ENCODE data around the gene EVX1. TPM values are rescaled to one million over a fixed set of nuclear protein-coding genes. Genes with fewer than 3 reads are reported as not detected.

Gene EVX1
- total RNA-seq, 4 donors from 2014 or later = not detected

DNA sequence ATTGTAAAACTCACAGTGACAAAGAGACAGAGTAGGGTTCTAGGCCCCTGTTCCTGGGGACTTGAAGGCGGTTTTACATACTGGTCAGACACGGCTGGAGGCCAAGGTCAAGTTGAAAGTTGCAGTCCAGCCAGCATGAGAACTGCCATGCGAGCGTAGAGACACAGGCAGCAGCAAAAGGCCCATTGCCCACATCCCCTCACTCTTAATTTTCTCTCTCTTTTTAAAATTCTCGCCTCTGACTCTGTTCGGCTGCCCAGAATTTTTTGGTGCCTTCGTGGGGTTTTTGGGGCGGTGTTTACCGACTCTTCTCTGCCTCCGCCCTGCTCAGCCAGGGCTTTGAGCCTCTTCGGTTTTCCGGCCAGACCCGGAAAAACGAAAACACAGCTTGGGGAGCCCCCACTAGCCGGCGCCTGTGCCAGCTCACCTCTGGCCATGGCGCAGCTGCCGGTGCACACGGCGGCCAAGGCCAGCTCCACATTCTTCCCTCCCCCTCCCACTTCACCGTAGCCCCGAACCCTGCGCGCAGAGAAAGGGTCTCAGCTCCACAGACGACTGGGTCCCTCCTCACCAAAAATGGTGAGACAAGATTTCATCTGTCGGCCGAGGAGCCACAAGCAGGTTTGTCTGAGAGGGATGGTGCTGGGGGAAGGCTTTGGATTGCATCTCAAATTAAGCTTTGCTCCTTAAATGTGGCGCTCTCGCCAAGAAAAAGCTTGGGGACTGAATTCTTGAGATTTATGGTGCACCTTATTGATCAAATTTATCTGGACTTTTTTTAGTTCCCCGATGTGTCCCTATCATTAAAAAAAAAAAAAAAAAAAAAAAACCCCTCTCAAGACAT is 40.4 kb upstream of the EVX1 start:
- Histone ChIP-seq H3K27ac (no peak overlapping the region), H3K9me3 (no peaks in the 10 kb centered on the region), H3K4me3 (no peak overlapping the region), H3K36me3 (no peaks in the 10 kb centered on the region), H3K27me3 (peaks cover 52 to 74% (median 67%) of the 10 kb centered on the region in 3 donors), H3K4me1 (peaks cover 16 to 24% of the 10 kb centered on the region in 2 donors)
- DNase-seq = no peak
- in situ Hi-C loops (cut with MboI; ENCODE audit: low sequenced_read_pairs in 4 of 4) (loop anchor here (10.0 to 25.0 kb wide), 6 partner anchors 360 to 813 kb away; no protein-coding TSS in a partner anchor), intact Hi-C loops (cut with DNase I; ENCODE audit: low total_unique reads) (no loop called here)
- TF ChIP-seq, protein P1, sequence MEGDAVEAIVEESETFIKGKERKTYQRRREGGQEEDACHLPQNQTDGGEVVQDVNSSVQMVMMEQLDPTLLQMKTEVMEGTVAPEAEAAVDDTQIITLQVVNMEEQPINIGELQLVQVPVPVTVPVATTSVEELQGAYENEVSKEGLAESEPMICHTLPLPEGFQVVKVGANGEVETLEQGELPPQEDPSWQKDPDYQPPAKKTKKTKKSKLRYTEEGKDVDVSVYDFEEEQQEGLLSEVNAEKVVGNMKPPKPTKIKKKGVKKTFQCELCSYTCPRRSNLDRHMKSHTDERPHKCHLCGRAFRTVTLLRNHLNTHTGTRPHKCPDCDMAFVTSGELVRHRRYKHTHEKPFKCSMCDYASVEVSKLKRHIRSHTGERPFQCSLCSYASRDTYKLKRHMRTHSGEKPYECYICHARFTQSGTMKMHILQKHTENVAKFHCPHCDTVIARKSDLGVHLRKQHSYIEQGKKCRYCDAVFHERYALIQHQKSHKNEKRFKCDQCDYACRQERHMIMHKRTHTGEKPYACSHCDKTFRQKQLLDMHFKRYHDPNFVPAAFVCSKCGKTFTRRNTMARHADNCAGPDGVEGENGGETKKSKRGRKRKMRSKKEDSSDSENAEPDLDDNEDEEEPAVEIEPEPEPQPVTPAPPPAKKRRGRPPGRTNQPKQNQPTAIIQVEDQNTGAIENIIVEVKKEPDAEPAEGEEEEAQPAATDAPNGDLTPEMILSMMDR (IDR thresholded peaks at IDR 0.05 in 4 of 5, conservative IDR thresholded peaks at IDR 0.05 in 1 of 5) = no peak
- TF ChIP-seq POLR2A (IDR thresholded peaks at IDR 0.05) = no peak
- no peak for ATAC-seq

DNA sequence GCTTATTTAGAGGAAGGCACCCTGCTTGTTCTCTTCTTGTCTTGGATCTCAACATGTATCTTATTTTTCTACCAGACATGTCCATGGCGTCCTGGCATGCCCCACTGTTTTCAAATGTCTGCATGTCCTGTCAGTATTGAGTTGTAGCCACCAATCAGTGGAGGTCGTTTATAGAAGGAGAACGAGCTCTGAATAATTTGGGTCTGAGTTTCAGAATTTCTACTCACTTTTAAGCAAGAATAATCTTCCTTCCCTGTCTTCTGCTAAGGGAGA is 39.8 kb upstream of the EVX1 start:
- DNase-seq = no peak
- Histone ChIP-seq H3K4me1 (peaks cover 16 to 18% of the 10 kb centered on the region in 2 donors), H3K36me3 (no peaks in the 10 kb centered on the region), H3K27ac (no peak overlapping the region), H3K27me3 (peaks cover 52 to 68% (median 63%) of the 10 kb centered on the region in 3 donors), H3K9me3 (no peaks in the 10 kb centered on the region), H3K4me3 (no peak overlapping the region)
- TF ChIP-seq, protein P1 (IDR thresholded peaks at IDR 0.05 in 4 of 5, conservative IDR thresholded peaks at IDR 0.05 in 1 of 5) = no peak
- TF ChIP-seq POLR2A (IDR thresholded peaks at IDR 0.05) = no peak
- in situ Hi-C loops (cut with MboI; ENCODE audit: low sequenced_read_pairs in 4 of 4) (loop anchor here (10.0 to 25.0 kb wide), 6 partner anchors 360 to 812 kb away; no protein-coding TSS in a partner anchor), intact Hi-C loops (cut with DNase I; ENCODE audit: low total_unique reads) (no loop called here)
- no peak for ATAC-seq

DNA sequence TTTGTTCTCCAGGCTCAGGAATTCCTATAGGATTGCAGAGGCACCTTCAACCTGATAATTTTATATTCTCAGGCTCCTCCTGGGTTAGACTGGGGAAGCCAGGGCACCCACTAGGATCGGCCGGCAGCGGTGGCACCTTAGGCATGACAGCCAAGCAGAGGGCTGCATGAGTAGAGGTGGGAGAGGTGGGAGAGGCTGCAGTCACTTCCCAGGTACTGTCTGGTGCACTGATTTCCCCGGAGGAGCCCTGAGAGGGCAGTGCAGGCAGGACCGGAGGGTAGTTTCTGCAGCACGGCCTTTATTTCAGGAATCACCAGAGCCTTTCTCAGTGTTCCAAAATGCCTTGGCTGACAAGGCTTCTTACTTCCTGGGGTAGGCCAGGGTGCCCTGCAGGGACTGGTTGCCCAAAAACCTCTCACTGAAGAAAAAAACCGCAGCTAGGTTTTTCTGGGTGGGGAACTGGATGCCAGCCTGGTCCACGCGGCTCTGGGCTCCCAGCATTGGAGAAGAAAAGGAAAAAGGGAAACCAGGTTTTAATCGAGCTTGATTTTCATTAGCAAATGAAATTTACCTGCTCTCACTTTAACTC is 39.1 kb upstream of the EVX1 start:
- intact Hi-C loops (cut with DNase I; ENCODE audit: low total_unique reads) = no loop called here
- Histone ChIP-seq H3K4me3 (no peak overlapping the region), H3K4me1 (peaks cover 13 to 16% of the 10 kb centered on the region in 2 donors), H3K9me3 (no peaks in the 10 kb centered on the region), H3K36me3 (no peaks in the 10 kb centered on the region), H3K27me3 (peaks cover 49 to 68% (median 57%) of the 10 kb centered on the region in 3 donors), H3K27ac (no peak overlapping the region)
- ATAC-seq (no peak), DNase-seq (no peak)
- in situ Hi-C loops (cut with MboI; ENCODE audit: low sequenced_read_pairs in 4 of 4) = loop anchor here (10.0 to 25.0 kb wide), 6 partner anchors 359 to 811 kb away; no protein-coding TSS in a partner anchor
- TF ChIP-seq POLR2A (IDR thresholded peaks at IDR 0.05) = no peak
- TF ChIP-seq, protein P1 (IDR thresholded peaks at IDR 0.05 in 4 of 5, conservative IDR thresholded peaks at IDR 0.05 in 1 of 5) = no peak

DNA sequence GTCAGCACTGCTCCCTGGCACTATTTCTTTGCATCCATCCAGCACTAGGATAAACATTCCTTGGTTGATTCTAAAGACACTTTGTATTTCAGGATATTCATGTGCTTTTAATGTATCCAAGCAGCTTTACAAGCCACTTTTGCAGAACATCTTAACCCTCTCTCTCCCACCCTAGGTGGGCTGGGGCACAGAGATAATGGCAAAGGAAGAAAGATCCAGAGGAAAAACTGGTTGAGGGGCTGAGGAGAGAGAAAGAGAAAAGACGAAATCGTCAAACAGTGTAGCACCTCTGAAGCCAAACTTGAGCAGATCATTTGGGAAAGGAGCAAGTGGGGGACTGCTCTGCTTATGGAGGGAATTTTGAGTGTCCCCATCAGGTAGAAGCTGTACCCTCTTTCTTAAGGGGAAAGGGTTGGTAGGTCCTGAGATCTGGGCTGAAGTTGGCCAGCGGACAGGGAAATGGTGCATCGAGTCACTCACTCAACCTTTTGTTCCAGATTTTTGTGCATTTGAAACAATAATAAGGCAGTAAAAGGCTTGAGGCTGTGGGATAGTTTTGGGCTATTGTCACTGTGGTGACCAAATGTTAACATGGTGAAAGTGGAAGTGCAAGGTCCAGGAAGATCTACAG is 38.5 kb upstream of the EVX1 start:
- Histone ChIP-seq H3K9me3 (no peaks in the 10 kb centered on the region), H3K36me3 (no peaks in the 10 kb centered on the region), H3K4me1 (peaks cover 8 to 11% of the 10 kb centered on the region in 2 donors), H3K27me3 (peaks cover 42 to 67% (median 57%) of the 10 kb centered on the region in 3 donors), H3K4me3 (no peak overlapping the region), H3K27ac (no peak overlapping the region)
- intact Hi-C loops (cut with DNase I; ENCODE audit: low total_unique reads) = no loop called here
- in situ Hi-C loops (cut with MboI; ENCODE audit: low sequenced_read_pairs in 4 of 4) = loop anchor here (10.0 to 25.0 kb wide), 6 partner anchors 358 to 811 kb away; no protein-coding TSS in a partner anchor
- no peak for TF ChIP-seq POLR2A (IDR thresholded peaks at IDR 0.05)
- TF ChIP-seq, protein P1 (IDR thresholded peaks at IDR 0.05 in 4 of 5, conservative IDR thresholded peaks at IDR 0.05 in 1 of 5) = no peak
- DNase-seq (no peak), ATAC-seq (no peak)
